Panc1 (cell line): ENCODE data around the gene MRPL10. TPM values are rescaled to one million over a fixed set of nuclear protein-coding genes. Genes with fewer than 3 reads are reported as not detected.

Experiments used
- ATAC-seq: fragments of 200-7000 bp; cut with Tn5 transposase; 2 replicates; pipeline ENCODE4 v1.9.1; 2020; ENCODE audit warnings: mild to moderate bottlenecking, moderate library complexity
- BruUV-seq: library from RNA; stranded (reverse); fragments of 400-500 nt; replicated peaks from 2 replicates; lab custom pipeline; 2021; lab: Mats Ljungman, UMichigan
- CTCF ChIA-PET: fragments of 300-600 bp; sonication (Branson Sonifier 250); formaldehyde crosslinking; loops from one replicate; lab custom pipeline; 2022; ENCODE audit warnings: antibody characterized with exemption; lab: Charles Lee
- POLR2A ChIA-PET: fragments of 300-600 bp; sonication (Branson Sonifier 250); formaldehyde crosslinking; loops from one replicate; lab custom pipeline; 2022; ENCODE audit warnings: antibody characterized with exemption; lab: Charles Lee
- DNase-seq: peaks from one replicate; pipeline ENCODE4 v3.0.0-alpha.2; 2010; ENCODE audit warnings: low read depth, low spot score
- H3K27ac ChIP-seq: 2 replicates; pipeline ENCODE4 v1.5.1; 2011; ENCODE audit warnings: mild to moderate bottlenecking, low read length, inconsistent platforms
- H3K27me3 ChIP-seq: fragments of 200-500 bp; sonication (Bioruptor generic); 2 replicates; pipeline ENCODE4 v1.6.0; 2014; ENCODE audit warnings: low read length, inconsistent platforms; ENCODE audit not compliant: control insufficient read depth, insufficient read depth
- H3K36me3 ChIP-seq: fragments of 200-500 bp; sonication (Bioruptor generic); 2 replicates; pipeline ENCODE4 v1.5.1; 2014; ENCODE audit warnings: inconsistent platforms, mild to moderate bottlenecking, low read length, moderate library complexity; ENCODE audit not compliant: control insufficient read depth, insufficient read depth
- H3K4me1 ChIP-seq: 2 replicates; pipeline ENCODE4 v1.5.1; 2011; ENCODE audit warnings: inconsistent platforms, mild to moderate bottlenecking, low read length, moderate library complexity; ENCODE audit not compliant: control insufficient read depth, insufficient read depth
- H3K4me3 ChIP-seq, 2 experiments: 2 replicates each; pipeline ENCODE4 v1.5.1; 2011 to 2012; ENCODE audit warnings: low read depth in 2 of 2, low read length in 2 of 2, mild to moderate bottlenecking in 2 of 2, inconsistent platforms in 1 of 2, moderate library complexity in 1 of 2
- H3K9me3 ChIP-seq: fragments of 200-500 bp; sonication (Bioruptor generic); 2 replicates; pipeline ENCODE4 v1.5.1; 2014; ENCODE audit warnings: low read depth, mild to moderate bottlenecking, inconsistent platforms, low read length, moderate library complexity; ENCODE audit not compliant: control insufficient read depth, insufficient read depth
- CTCF ChIP-seq: fragments of 450-650 bp; IDR thresholded peaks from 2 replicates; pipeline ENCODE4 v1.5.1; 2017; ENCODE audit warnings: mild to moderate bottlenecking
- POLR2AphosphoS5 ChIP-seq: IDR thresholded peaks from 2 replicates; pipeline ENCODE4 v1.6.1; 2012; ENCODE audit warnings: mild to moderate bottlenecking, low read depth, low read length, moderate library complexity
- SIN3A ChIP-seq: IDR thresholded peaks from 2 replicates; pipeline ENCODE4 v1.6.1; 2012; ENCODE audit warnings: low read depth, mild to moderate bottlenecking, low read length, moderate library complexity, borderline replicate concordance; ENCODE audit not compliant: insufficient read depth
- TCF7L2 ChIP-seq: IDR thresholded peaks from 2 replicates; pipeline ENCODE4 v1.6.1; 2011; ENCODE audit warnings: mild to moderate bottlenecking, low read depth, low read length, inconsistent platforms
- in situ Hi-C: cut with HindIII; loops from 2 replicates; pipeline ENCODE4 v1.10.0; 2016; ENCODE audit warnings: low sequenced_read_pairs, low pct_unique_long_range_greater_than_20kb
- intact Hi-C: fragments of 100-400 bp; cut with micrococcal nuclease; formaldehyde crosslinking; loops from one replicate; pipeline ENCODE4 v1.10.0; 2022; ENCODE audit not compliant: unreplicated experiment
- total RNA-seq: library from RNA; stranded (reverse); gene quantifications from one replicate; pipeline ENCODE4 v1.2.1, GENCODE V29; 2021; ENCODE audit not compliant: unreplicated experiment
- TF ChIP-seq, protein P1 (sequence below), 2 experiments: IDR thresholded peaks; 2 replicates each; pipeline ENCODE4 v1.6.1; 2011 to 2012; ENCODE audit warnings: low read depth in 2 of 2, control low read depth in 1 of 2, low read length in 1 of 2, mild to moderate bottlenecking in 1 of 2, moderate library complexity in 1 of 2; ENCODE audit not compliant: insufficient read depth in 1 of 2

MRPL10 gene
- total RNA-seq, 1 experiment from 2014 or later, result 41.9 TPM

DNA sequence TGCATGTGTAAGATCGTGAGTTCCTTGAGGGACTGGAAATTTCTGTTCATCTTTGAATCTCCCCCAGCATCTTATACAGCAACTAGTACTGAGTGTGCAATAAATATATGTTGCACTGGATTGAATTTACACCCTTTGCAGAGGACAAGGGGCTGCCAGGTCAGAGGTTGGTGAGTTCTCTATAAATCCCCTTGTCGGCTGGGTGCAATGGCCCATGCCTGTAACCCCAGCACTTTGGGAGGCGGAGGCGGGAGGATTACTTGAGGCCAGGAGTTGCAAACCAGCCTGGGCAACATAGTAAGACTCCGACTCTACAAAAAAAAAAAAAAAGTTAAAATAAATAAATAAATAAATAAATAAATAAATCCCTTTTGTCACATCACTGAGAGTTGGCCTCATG is 29.0 kb upstream of the MRPL10 start:
- Histone ChIP-seq H3K27me3 (no peaks in the 10 kb centered on the region), H3K4me3 (no peak overlapping the region), H3K9me3 (no peaks in the 10 kb centered on the region), H3K36me3 (no peaks in the 10 kb centered on the region), H3K27ac (no peak overlapping the region), H3K4me1 (peaks cover 10% of the 10 kb centered on the region)
- DNase-seq (no peak), ATAC-seq (no peak)
- CTCF ChIA-PET, result no interaction called here
- in situ Hi-C loops (no loop called here), intact Hi-C loops (no loop called here)
- POLR2A ChIA-PET, result no interaction called here
- BruUV-seq, result no TSS peak
- TF ChIP-seq CTCF (no peak), SIN3A (no peak)

DNA sequence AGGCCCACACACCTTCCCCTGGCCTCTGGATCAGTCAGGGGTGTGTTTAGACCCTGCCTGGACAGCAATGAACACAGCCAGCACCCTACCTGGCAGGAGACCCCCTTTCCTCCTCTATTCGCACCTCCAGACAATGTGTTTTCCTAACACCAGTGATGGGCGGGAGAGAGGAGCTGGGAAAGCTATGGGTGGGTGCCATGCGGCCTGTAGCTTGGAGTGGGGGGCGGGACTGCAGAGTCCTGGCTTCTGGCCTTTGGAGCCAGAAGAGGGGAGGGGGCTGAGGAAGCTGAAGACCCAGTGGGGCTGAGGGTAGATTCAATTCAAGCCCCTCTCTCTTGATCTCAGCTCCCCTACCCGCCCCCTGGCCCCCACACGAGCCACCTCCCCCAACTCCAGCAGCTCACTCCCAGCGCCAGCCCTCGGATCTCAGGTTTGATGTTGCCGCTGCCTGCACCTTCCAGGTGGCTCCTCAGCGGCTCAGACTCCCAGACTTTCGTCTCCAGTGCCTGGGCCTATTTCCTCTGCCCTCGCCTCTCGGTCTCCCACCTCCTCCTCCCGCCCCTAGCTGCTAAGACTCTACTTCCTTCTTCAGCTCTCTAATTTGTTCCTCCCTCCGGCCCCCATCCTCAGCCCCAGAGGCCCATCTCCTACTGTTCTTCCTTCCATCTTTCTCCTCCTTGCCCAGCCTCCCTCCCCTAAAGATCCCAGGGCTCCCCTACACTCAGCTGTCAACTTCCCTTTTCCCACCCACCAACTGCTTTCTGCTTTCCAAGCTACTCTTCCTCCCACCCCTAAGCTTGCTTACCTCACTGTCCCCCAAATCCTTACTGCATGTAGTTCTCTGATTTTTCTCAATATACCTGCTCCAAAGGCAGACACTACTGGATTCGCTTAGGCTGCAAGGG is 26.5 kb upstream of the MRPL10 start:
- no peaks in the 10 kb centered on the region for H3K9me3 ChIP-seq
- H3K27ac ChIP-seq, result no peak overlapping the region
- H3K4me1 ChIP-seq, result peaks cover 4% of the 10 kb centered on the region
- TF ChIP-seq, protein P1, sequence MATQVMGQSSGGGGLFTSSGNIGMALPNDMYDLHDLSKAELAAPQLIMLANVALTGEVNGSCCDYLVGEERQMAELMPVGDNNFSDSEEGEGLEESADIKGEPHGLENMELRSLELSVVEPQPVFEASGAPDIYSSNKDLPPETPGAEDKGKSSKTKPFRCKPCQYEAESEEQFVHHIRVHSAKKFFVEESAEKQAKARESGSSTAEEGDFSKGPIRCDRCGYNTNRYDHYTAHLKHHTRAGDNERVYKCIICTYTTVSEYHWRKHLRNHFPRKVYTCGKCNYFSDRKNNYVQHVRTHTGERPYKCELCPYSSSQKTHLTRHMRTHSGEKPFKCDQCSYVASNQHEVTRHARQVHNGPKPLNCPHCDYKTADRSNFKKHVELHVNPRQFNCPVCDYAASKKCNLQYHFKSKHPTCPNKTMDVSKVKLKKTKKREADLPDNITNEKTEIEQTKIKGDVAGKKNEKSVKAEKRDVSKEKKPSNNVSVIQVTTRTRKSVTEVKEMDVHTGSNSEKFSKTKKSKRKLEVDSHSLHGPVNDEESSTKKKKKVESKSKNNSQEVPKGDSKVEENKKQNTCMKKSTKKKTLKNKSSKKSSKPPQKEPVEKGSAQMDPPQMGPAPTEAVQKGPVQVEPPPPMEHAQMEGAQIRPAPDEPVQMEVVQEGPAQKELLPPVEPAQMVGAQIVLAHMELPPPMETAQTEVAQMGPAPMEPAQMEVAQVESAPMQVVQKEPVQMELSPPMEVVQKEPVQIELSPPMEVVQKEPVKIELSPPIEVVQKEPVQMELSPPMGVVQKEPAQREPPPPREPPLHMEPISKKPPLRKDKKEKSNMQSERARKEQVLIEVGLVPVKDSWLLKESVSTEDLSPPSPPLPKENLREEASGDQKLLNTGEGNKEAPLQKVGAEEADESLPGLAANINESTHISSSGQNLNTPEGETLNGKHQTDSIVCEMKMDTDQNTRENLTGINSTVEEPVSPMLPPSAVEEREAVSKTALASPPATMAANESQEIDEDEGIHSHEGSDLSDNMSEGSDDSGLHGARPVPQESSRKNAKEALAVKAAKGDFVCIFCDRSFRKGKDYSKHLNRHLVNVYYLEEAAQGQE (IDR thresholded peaks at IDR 0.05; ENCODE audit: insufficient read depth in 1 of 2, low read depth in 2 of 2, low read length in 1 of 2), result no peak
- TF ChIP-seq SIN3A (no peak), TCF7L2 (no peak), POLR2AphosphoS5 (no peak), CTCF (no peak)
- DNase-seq (no peak), ATAC-seq (no peak)
- no peaks in the 10 kb centered on the region for H3K36me3 ChIP-seq
- ChIA-PET CTCF (interaction anchor here (0.6 kb wide), 1 partner anchor 161 kb away, joined by 5 read pairs; no protein-coding TSS in a partner anchor), POLR2A (no interaction called here)
- H3K4me3 ChIP-seq, result no peak overlapping the region
- H3K27me3 ChIP-seq, result peaks cover 18% of the 10 kb centered on the region
- no TSS peak for BruUV-seq
- in situ Hi-C loops, result no loop called here
- intact Hi-C loops, result no loop called here
